Gastrocnemius medialis (tissue), 4 donors: ENCODE data around the gene LAMA3. TPM values are rescaled to one million over a fixed set of nuclear protein-coding genes. Genes with fewer than 3 reads are reported as not detected.
"Not testable (repeated sequence)": the region's sequence is repeated elsewhere in the genome, so short reads cannot be mapped to it uniquely, and the experiment has no call there.

Experiments used
- ATAC-seq, 2 donors: fragments of 150-250 bp; one replicate each; pipeline ENCODE4 v1.9.1; 2016
- DNase-seq, 2 donors: peaks; one replicate each; pipeline ENCODE4 v3.0.0-alpha.2; 2019
- H3K27ac ChIP-seq, 4 donors: fragments of 200-600 bp; sonication (generic); 1 replicate in 1 of 4; 2 replicates in 3 of 4; pipeline ENCODE4 v1.5.1; 2016 to 2018; ENCODE audit warnings: mild to moderate bottlenecking in 2 of 4, moderate library complexity in 1 of 4
- H3K27me3 ChIP-seq, 3 donors: fragments of 200-600 bp; sonication (generic) in 2 of 3; 1 replicate in 1 of 3; 2 replicates in 2 of 3; pipeline versions ENCODE4 v1.5.1 to v1.6.0; 2016 to 2019; ENCODE audit warnings: mild to moderate bottlenecking in 1 of 3, moderate library complexity in 1 of 3
- H3K36me3 ChIP-seq, 2 donors: fragments of 200-600 bp; sonication (generic) in 1 of 2; one replicate each; pipeline ENCODE4 v1.5.1; 2017 to 2018
- H3K4me1 ChIP-seq, 2 donors: fragments of 200-600 bp; sonication (generic) in 1 of 2; one replicate each; pipeline ENCODE4 v1.5.1; 2016 to 2017; ENCODE audit warnings: mild to moderate bottlenecking in 2 of 2
- H3K4me3 ChIP-seq, 4 donors: fragments of 200-600 bp; sonication (generic) in 3 of 4; 1 replicate in 1 of 4; 2 replicates in 3 of 4; pipeline ENCODE4 v1.5.1; 2016 to 2019; ENCODE audit warnings: mild to moderate bottlenecking in 2 of 4
- H3K9me3 ChIP-seq, 3 donors: fragments of 200-600 bp; sonication (generic) in 2 of 3; 1 replicate in 1 of 3; 2 replicates in 2 of 3; pipeline ENCODE4 v1.5.1; 2016 to 2019
- CTCF ChIP-seq, 5 experiments: fragments of 450-650 bp in 3 of 5; fragments of 200-600 bp in 2 of 5; sonication (generic) in 2 of 5; IDR thresholded peaks in 4 of 5; conservative IDR thresholded peaks in 1 of 5; 1 replicate in 4 of 5; 2 replicates in 1 of 5; pipeline ENCODE4 v1.5.1; 2016 to 2019; ENCODE audit warnings: antibody characterized with exemption in 5 of 5, mild to moderate bottlenecking in 3 of 5, moderate library complexity in 3 of 5
- POLR2A ChIP-seq, 2 donors: fragments of 450-650 bp; IDR thresholded peaks; one replicate each; pipeline ENCODE4 v1.6.1; 2017; ENCODE audit warnings: antibody characterized with exemption in 2 of 2, mild to moderate bottlenecking in 2 of 2, moderate library complexity in 2 of 2
- in situ Hi-C, 4 donors: fragments of 200-750 bp; cut with MboI; loops; one replicate each; pipeline versions ENCODE4 v1.15.0 to v1.8.0; 2017; ENCODE audit warnings: low sequenced_read_pairs in 4 of 4
- intact Hi-C: fragments of 100-400 bp; cut with DNase I; formaldehyde crosslinking; loops from one replicate; pipeline ENCODE4 v1.15.1; 2023; ENCODE audit warnings: low total_unique reads
- total RNA-seq, 4 donors: library from RNA; depleted of rRNA; stranded (reverse); fragments of >200 nt; gene quantifications; one replicate each; pipeline versions ENCODE4 v1.1.0 to v1.2.3, GENCODE V29; 2016

Gene LAMA3
- total RNA-seq, 4 donors from 2014 or later, result 1.1 to 5.3 (median 2.1) TPM

- H3K36me3 ChIP-seq, result no peaks in the 10 kb centered on the region
- H3K9me3 ChIP-seq, result no peaks in the 10 kb centered on the region
- H3K4me3 ChIP-seq, result no peak overlapping the region
- TF ChIP-seq CTCF (IDR thresholded peaks at IDR 0.05 in 4 of 5, conservative IDR thresholded peaks at IDR 0.05 in 1 of 5), result no peak
- H3K27ac ChIP-seq, result no peak overlapping the region
- in situ Hi-C loops (no loop called here), intact Hi-C loops (no loop called here)
- no peaks in the 10 kb centered on the region for H3K27me3 ChIP-seq
- no peaks in the 10 kb centered on the region for H3K4me1 ChIP-seq
- DNase-seq (no peak), ATAC-seq (no peak)
These were observed 48.3 kb downstream of the LAMA3 start for GRCh38 chr18:23737578-23737977.

DNA sequence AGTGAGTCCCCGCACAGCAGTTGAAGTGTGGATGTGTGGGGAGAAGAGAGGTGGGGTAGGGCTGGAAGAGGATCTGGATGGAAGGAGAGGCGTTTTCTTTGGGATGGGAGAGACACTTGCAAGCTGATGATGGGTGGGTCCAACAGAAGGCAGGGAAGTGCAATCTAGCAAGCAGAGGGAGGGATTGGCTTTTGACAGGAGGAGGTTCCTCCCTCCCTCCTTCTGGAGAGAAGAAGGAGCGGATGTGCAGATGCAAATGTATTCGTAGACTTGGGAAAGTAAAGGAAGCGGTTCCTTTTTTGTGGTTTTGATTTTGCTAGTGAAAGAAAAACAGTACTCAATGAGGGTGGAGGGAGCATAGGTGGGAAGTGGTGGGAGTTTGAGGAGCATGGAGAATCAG, 48.9 kb downstream of the LAMA3 start:
- intact Hi-C loops, result no loop called here
- in situ Hi-C loops, result no loop called here
- H3K27me3 ChIP-seq, result no peaks in the 10 kb centered on the region
- DNase-seq, result no peak
- ATAC-seq, result no peak
- H3K36me3 ChIP-seq, result no peaks in the 10 kb centered on the region
- TF ChIP-seq POLR2A (IDR thresholded peaks at IDR 0.05), result no peak
- no peak for TF ChIP-seq CTCF (IDR thresholded peaks at IDR 0.05 in 4 of 5, conservative IDR thresholded peaks at IDR 0.05 in 1 of 5)
- no peak overlapping the region for H3K4me3 ChIP-seq
- no peak overlapping the region for H3K27ac ChIP-seq
- H3K9me3 ChIP-seq, result no peaks in the 10 kb centered on the region
- H3K4me1 ChIP-seq, result no peaks in the 10 kb centered on the region

DNA sequence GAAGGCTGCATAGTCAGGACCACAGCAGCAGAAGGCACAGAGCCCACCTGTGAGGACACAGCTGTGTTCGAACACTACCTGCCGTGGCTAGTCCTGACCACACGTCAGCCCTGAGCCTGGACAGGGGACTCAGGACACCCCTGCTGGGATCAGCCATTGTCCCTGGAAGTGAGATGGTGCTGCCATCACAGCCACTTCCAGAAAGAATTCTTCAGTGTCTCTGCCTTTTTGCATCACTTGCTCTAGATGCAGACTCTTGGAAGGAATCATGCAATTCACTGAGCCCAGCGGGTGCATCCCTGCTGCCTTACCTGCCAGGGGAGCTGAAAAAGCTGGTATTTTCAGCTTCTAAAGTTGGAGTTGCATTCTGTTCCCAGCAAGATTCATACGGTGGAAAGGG, 49.3 kb downstream of the LAMA3 start:
- DNase-seq (no peak), ATAC-seq (no peak)
- Histone ChIP-seq H3K27ac (no peak overlapping the region), H3K4me1 (no peaks in the 10 kb centered on the region), H3K9me3 (no peaks in the 10 kb centered on the region), H3K4me3 (no peak overlapping the region), H3K36me3 (no peaks in the 10 kb centered on the region), H3K27me3 (no peaks in the 10 kb centered on the region)
- TF ChIP-seq POLR2A (IDR thresholded peaks at IDR 0.05), result no peak
- no peak for TF ChIP-seq CTCF (IDR thresholded peaks at IDR 0.05 in 4 of 5, conservative IDR thresholded peaks at IDR 0.05 in 1 of 5)
- in situ Hi-C loops (no loop called here), intact Hi-C loops (no loop called here)

DNA sequence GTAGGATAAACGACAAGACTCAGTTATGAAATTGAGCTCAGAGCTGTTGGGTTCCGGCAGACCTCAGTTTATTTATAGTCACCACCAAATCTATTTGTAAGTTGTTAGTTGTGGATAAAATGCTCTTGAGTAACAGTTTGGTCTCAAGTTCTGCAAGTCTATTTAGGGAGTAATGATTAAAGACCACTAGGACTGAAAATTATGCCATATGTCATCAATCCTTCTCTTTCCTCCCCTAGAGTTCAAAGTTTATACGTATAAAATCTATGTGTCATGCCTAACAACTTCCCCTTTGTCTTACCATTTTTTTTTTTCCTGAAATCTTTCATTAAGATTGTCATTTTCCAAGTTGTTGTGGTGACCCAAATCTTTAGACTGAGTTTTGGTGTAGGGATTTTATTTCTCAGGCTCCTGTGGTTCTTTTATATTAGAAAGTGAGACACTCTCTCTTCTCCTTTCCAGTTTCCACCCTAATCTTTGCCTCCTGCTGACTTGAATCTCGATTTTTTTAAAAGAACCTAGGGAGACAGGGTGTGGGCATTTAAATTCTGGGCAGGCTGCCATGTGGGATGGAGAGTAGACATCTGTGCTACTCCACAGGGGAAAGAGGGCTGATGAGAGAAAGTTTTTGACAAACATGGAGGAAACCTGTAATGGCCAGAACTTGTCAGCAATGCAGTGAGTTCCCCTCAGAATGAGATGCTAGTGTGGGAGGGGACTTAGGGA, 51.0 kb downstream of the LAMA3 start:
- H3K9me3 ChIP-seq, result no peaks in the 10 kb centered on the region
- ATAC-seq, result peak in 1 of 2 donors; percentile 39
- DNase-seq, result no peak
- H3K27ac ChIP-seq, result no peak overlapping the region
- no peaks in the 10 kb centered on the region for H3K4me1 ChIP-seq
- no peaks in the 10 kb centered on the region for H3K27me3 ChIP-seq
- H3K4me3 ChIP-seq, result no peak overlapping the region
- no peaks in the 10 kb centered on the region for H3K36me3 ChIP-seq
- TF ChIP-seq CTCF (IDR thresholded peaks at IDR 0.05 in 4 of 5, conservative IDR thresholded peaks at IDR 0.05 in 1 of 5), result no peak
- TF ChIP-seq POLR2A (IDR thresholded peaks at IDR 0.05), result no peak
- intact Hi-C loops (no loop called here), in situ Hi-C loops (no loop called here)

DNA sequence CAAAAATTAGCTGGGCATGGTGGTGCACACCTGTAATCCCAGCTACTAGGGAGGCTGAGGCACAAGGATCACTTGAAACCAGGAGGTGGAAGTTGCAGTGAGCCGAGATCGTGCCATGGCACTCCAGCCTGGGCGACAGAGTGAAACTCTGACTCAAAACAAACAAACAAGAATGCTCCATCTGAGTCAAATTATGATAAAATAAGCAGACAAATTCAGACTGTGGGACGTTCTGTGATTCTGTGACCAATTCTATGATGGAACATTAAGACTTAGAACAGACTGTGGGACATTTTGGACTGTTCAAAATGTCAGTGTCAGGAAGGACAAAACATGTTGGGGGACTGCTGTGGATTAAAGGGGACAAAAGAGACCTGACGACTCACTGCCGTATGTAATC, 52.7 kb downstream of the LAMA3 start:
- H3K27ac ChIP-seq, intact Hi-C loops, in situ Hi-C loops, H3K4me3 ChIP-seq, H3K9me3 ChIP-seq, ATAC-seq, H3K27me3 ChIP-seq, H3K4me1 ChIP-seq, H3K36me3 ChIP-seq, DNase-seq: not testable (repeated sequence)
